A673 (cell line): ENCODE data around the gene SPINK1.

ENCODE experiments used
- CTCF ChIP-seq: fragments of 300-800, 200-600 bp; sonication (generic); conservative IDR thresholded peaks from 2 replicates; pipeline ENCODE4 v1.5.1; 2017; ENCODE audit warnings: low read depth, mild to moderate bottlenecking, antibody characterized with exemption, low read length, moderate library complexity, mixed read lengths
- EZH2 ChIP-seq: fragments of 200-600 bp; sonication (generic); IDR thresholded peaks from 2 replicates; pipeline ENCODE4 v1.6.1; 2017; ENCODE audit warnings: borderline replicate concordance, low read depth, mild to moderate bottlenecking, mixed read lengths, antibody characterized with exemption, low read length; ENCODE audit not compliant: poor library complexity, severe bottlenecking

- TF ChIP-seq CTCF: peak; percentile 91
- no peak for TF ChIP-seq EZH2
Measured at GRCh38 chr5:147857302-147858129, 26.0 kb upstream of the SPINK1 start.
